H1 (cell line): Measurements from ENCODE around the gene FREM1. TPM values are rescaled to one million over a fixed set of nuclear protein-coding genes. Genes with fewer than 3 reads are reported as not detected.
A peak's percentile ranks its signal among the peaks of the same experiment; 100 is the strongest.

Experiments
- CTCF ChIA-PET: fragments of 300-600 bp; sonication (Branson Sonifier 250); formaldehyde crosslinking; loops from one replicate; lab custom pipeline; 2021; ENCODE audit not compliant: partially characterized antibody; lab: Charles Lee
- POLR2A ChIA-PET: fragments of 300-600 bp; sonication (Branson Sonifier 250); formaldehyde crosslinking; loops from one replicate; lab custom pipeline; 2021; ENCODE audit warnings: inconsistent platforms; ENCODE audit not compliant: partially characterized antibody; lab: Charles Lee
- DNase-seq, 2 experiments: peaks; one replicate each; pipeline versions ENCODE4 v3.0.0 to v3.0.0-alpha.2; 2010 to 2022; ENCODE audit warnings: low spot score in 2 of 2, low read depth in 1 of 2, mixed read lengths in 1 of 2
- FAIRE-seq: peaks from 2 replicates; lab custom pipeline; 2011; peaks lifted over from hg19 to GRCh38; lab: Jason Lieb, UNC
- H2AFZ ChIP-seq: 2 replicates; pipeline ENCODE4 v1.8.1; 2012; ENCODE audit warnings: low read length, inconsistent platforms
- H2AK5ac ChIP-seq: 2 replicates; pipeline ENCODE4 v1.6.1; 2013; ENCODE audit warnings: low read depth, low read length
- H2BK120ac ChIP-seq: replicated peaks from 2 replicates; pipeline ENCODE3; 2013; ENCODE audit warnings: low read depth, low read length, inconsistent platforms
- H2BK12ac ChIP-seq: 2 replicates; pipeline ENCODE4 v1.6.1; 2013; ENCODE audit warnings: low read depth, low read length
- H2BK15ac ChIP-seq: 2 replicates; pipeline ENCODE4 v1.6.1; 2013; ENCODE audit warnings: low read length
- H2BK20ac ChIP-seq: 2 replicates; pipeline ENCODE4 v1.6.1; 2013; ENCODE audit warnings: low read length
- H2BK5ac ChIP-seq: 2 replicates; pipeline ENCODE4 v1.6.1; 2013; ENCODE audit warnings: low read depth, low read length
- H3K14ac ChIP-seq: 2 replicates; pipeline ENCODE4 v1.6.1; 2013; ENCODE audit warnings: inconsistent platforms; ENCODE audit not compliant: insufficient read length
- H3K18ac ChIP-seq: 2 replicates; pipeline ENCODE4 v1.6.1; 2013; ENCODE audit warnings: low read length; ENCODE audit errors: extremely low read depth
- H3K23ac ChIP-seq: 2 replicates; pipeline ENCODE4 v1.6.1; 2013; ENCODE audit warnings: inconsistent platforms; ENCODE audit not compliant: insufficient read length
- H3K23me2 ChIP-seq: 2 replicates; pipeline ENCODE4 v1.6.1; 2013; ENCODE audit warnings: low read depth, low read length
- H3K27ac ChIP-seq: 2 replicates; pipeline ENCODE4 v1.6.1; 2011; ENCODE audit warnings: low read depth, low read length, inconsistent platforms
- H3K27me3 ChIP-seq, 4 experiments: replicated peaks in 1 of 4; 1 replicate in 1 of 4; 2 replicates in 3 of 4; pipeline versions ENCODE4 v1.6.1 to v1.8.1; 2011 to 2013; ENCODE audit warnings: low read length in 3 of 4, mild to moderate bottlenecking in 3 of 4, inconsistent platforms in 2 of 4, mixed read lengths in 2 of 4, moderate library complexity in 1 of 4; ENCODE audit not compliant: control insufficient read depth in 3 of 4, insufficient read depth in 3 of 4; ENCODE audit errors: extremely low read depth in 1 of 4
- H3K36me3 ChIP-seq, 4 experiments: 2 replicates each; pipeline versions ENCODE4 v1.6.1 to v1.8.1; 2011 to 2013; ENCODE audit warnings: mild to moderate bottlenecking in 4 of 4, low read length in 3 of 4, moderate library complexity in 2 of 4, control low read depth in 1 of 4, inconsistent platforms in 1 of 4; ENCODE audit not compliant: insufficient read depth in 4 of 4, control insufficient read depth in 2 of 4
- H3K4ac ChIP-seq: replicated peaks from 2 replicates; pipeline ENCODE3; 2013; ENCODE audit warnings: low read length, low read depth, mixed read lengths, inconsistent platforms; ENCODE audit not compliant: insufficient read length
- H3K4me1 ChIP-seq, 4 experiments: replicated peaks in 1 of 4; 1 replicate in 1 of 4; 2 replicates in 3 of 4; pipeline versions ENCODE4 v1.6.1 to v1.8.1; 2011 to 2013; ENCODE audit warnings: low read length in 3 of 4, inconsistent platforms in 2 of 4, mixed read lengths in 1 of 4; ENCODE audit not compliant: insufficient read depth in 4 of 4, control insufficient read depth in 3 of 4
- H3K4me2 ChIP-seq, 2 experiments: 2 replicates each; pipeline versions ENCODE4 v1.6.1 to v1.8.1; 2011 to 2013; ENCODE audit warnings: low read depth in 2 of 2, low read length in 2 of 2, control low read depth in 1 of 2, inconsistent platforms in 1 of 2, mild to moderate bottlenecking in 1 of 2; ENCODE audit not compliant: insufficient read depth in 1 of 2
- H3K4me3 ChIP-seq, 4 experiments: fragments of 200-600, 300-600 bp in 1 of 4; sonication (generic), shearing (Covaris generic), sonication (Bioruptor Twin) in 1 of 4; 2 replicates each; pipeline versions ENCODE4 v1.5.1 to v1.8.1; 2011 to 2016; ENCODE audit warnings: low read length in 4 of 4, low read depth in 3 of 4, control low read depth in 2 of 4, inconsistent platforms in 2 of 4, mild to moderate bottlenecking in 2 of 4, mixed read lengths in 1 of 4, moderate library complexity in 1 of 4; ENCODE audit not compliant: insufficient read depth in 2 of 4; ENCODE audit errors: extremely low read depth in 1 of 4
- H3K56ac ChIP-seq: replicated peaks from 2 replicates; pipeline ENCODE3; 2013; ENCODE audit warnings: low read depth, mild to moderate bottlenecking, mixed read lengths, low read length, inconsistent platforms; ENCODE audit not compliant: insufficient read length
- H3K79me1 ChIP-seq: 2 replicates; pipeline ENCODE4 v1.6.1; 2013; ENCODE audit warnings: low read depth, low read length, control low read depth
- H3K79me2 ChIP-seq, 2 experiments: 2 replicates each; pipeline versions ENCODE4 v1.6.1 to v1.8.1; 2012 to 2013; ENCODE audit warnings: low read length in 2 of 2, mild to moderate bottlenecking in 2 of 2, inconsistent platforms in 1 of 2; ENCODE audit not compliant: insufficient read depth in 2 of 2, control insufficient read depth in 1 of 2
- H3K9ac ChIP-seq, 4 experiments: replicated peaks in 1 of 4; 1 replicate in 1 of 4; 2 replicates in 3 of 4; pipeline versions ENCODE4 v1.6.1 to v1.8.1; 2011 to 2013; ENCODE audit warnings: low read depth in 3 of 4, low read length in 3 of 4, control low read depth in 2 of 4, mild to moderate bottlenecking in 2 of 4, moderate library complexity in 2 of 4, inconsistent platforms in 1 of 4; ENCODE audit errors: extremely low read depth in 1 of 4
- H3K9me3 ChIP-seq, 2 experiments: 2 replicates each; pipeline versions ENCODE4 v1.6.1 to v1.8.1; 2012 to 2013; ENCODE audit warnings: mild to moderate bottlenecking in 2 of 2, moderate library complexity in 2 of 2, control low read depth in 1 of 2, inconsistent platforms in 1 of 2, low read depth in 1 of 2, low read length in 1 of 2, mixed read lengths in 1 of 2; ENCODE audit not compliant: insufficient read depth in 2 of 2
- H4K20me1 ChIP-seq, 2 experiments: replicated peaks in 1 of 2; 2 replicates each; pipeline versions ENCODE3 to v1.8.1; 2011 to 2013; ENCODE audit warnings: inconsistent platforms in 2 of 2, low read length in 2 of 2, mild to moderate bottlenecking in 1 of 2; ENCODE audit not compliant: insufficient read depth in 2 of 2, control insufficient read depth in 1 of 2
- H4K5ac ChIP-seq: 2 replicates; pipeline ENCODE4 v1.6.1; 2013; ENCODE audit warnings: low read length, low read depth, mixed read lengths, inconsistent platforms; ENCODE audit not compliant: insufficient read length
- H4K8ac ChIP-seq: 2 replicates; pipeline ENCODE4 v1.8.0; 2013; ENCODE audit warnings: mild to moderate bottlenecking, moderate library complexity, low read length, inconsistent platforms; ENCODE audit not compliant: insufficient read depth; ENCODE audit errors: extremely low read depth
- H4K91ac ChIP-seq: replicated peaks from 2 replicates; pipeline ENCODE3; 2013; ENCODE audit warnings: low read length, mixed read lengths, inconsistent platforms; ENCODE audit not compliant: insufficient read length
- EZH2 ChIP-seq: fragments of 200-600 bp; sonication (generic); IDR thresholded peaks from 2 replicates; pipeline ENCODE4 v1.7.1; 2012; ENCODE audit warnings: low read depth, mild to moderate bottlenecking, moderate library complexity, low read length, inconsistent platforms; ENCODE audit not compliant: severe bottlenecking
- KDM1A ChIP-seq: fragments of 200-600, 300-600 bp; sonication (generic); IDR thresholded peaks from 2 replicates; pipeline ENCODE4 v1.7.1; 2016; ENCODE audit warnings: mild to moderate bottlenecking, low read length, borderline replicate concordance
- WGBS, 2 experiments: shearing (Covaris generic) in 1 of 2; methylation state at CpG; one replicate each; pipeline versions ENCODE4 v1.1.6 to v1.1.7; 2013 to 2015; ENCODE audit warnings: low lambda C conversion rate in 2 of 2, mixed read lengths in 2 of 2, inconsistent platforms in 1 of 2, low coverage in 1 of 2, missing lambda C conversion rate in 1 of 2; ENCODE audit not compliant: insufficient replicate concordance in 2 of 2, insufficient coverage in 1 of 2, insufficient read length in 1 of 2; ENCODE audit errors: extremely low coverage in 1 of 2, missing lambda C conversion rate in 1 of 2; 5-methylcytosine and 5-hydroxymethylcytosine counted together
- polyA plus RNA-seq, 7 experiments: library from polyadenylated mRNA; depleted of rRNA in 3 of 7; stranded (reverse) in 5 of 7; unstranded in 2 of 7; fragments of >200 nt in 5 of 7; fragments of 200-250 nt in 2 of 7; gene quantifications; 1 replicate in 5 of 7; 2 replicates in 1 of 7; 4 replicates in 1 of 7; pipeline versions ENCODE4 v1.2.1 to v1.2.3, GENCODE V29; 2011 to 2013; ENCODE audit warnings: missing spikeins in 2 of 7, mixed read lengths in 2 of 7
- total RNA-seq: library from RNA; stranded (reverse); fragmentation: NEBNext Ultra II Directional; extraction: Animal tissue kit (Norgen Biotek cat#: 25700); gene quantifications from 2 replicates; pipeline ENCODE4 v1.2.1, GENCODE V29; 2021

The FREM1 gene
- total and polyA plus RNA-seq, 2 of the 8 experiments (the other 6 are each of a cell fraction or from before 2014, with no cell fraction given): 2.6 to 3.1 TPM

DNA sequence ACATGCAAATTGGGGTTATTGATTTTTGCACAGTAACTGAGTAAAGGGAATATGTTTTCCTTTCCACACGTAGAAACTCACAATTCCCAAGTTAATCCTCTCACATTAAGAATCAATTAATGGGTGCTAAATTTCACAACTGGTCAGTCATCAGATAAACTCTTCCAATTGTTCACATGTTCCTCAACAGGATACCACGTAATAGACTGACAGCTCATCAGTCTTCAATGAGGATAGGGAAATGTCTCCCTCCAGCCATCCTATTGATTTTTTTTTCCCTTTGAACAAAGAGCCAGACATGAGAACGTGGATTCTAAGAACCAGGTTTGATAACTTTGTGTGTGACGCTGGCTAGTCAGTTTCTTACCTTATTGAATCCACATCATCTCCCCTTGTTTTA lies 186.9 kb downstream of the FREM1 start:
- Histone ChIP-seq H3K18ac (no peak overlapping the region), H3K9ac (no peak overlapping the region), H3K4ac (no peak overlapping the region), H2AK5ac (no peak overlapping the region), H2BK5ac (no peak overlapping the region), H4K20me1 (peaks cover 0 to 1% of the 10 kb centered on the region in 2 experiments), H3K4me3 (no peak overlapping the region), H3K27ac (no peak overlapping the region), H2BK15ac (no peak overlapping the region), H4K8ac (no peak overlapping the region), H3K36me3 (no peaks in the 10 kb centered on the region), H3K27me3 (peaks cover 35 to 73% (median 46%) of the 10 kb centered on the region in 4 experiments), H3K56ac (no peak overlapping the region), H2BK20ac (no peak overlapping the region), H4K5ac (no peak overlapping the region), H3K23ac (no peak overlapping the region), H3K4me1 (peaks cover 4 to 8% (median 6%) of the 10 kb centered on the region in 4 experiments; a peak in 6 of 7 replicates), H3K4me2 (peak overlapping the region; percentile 29 to 64; a peak in 2 of 4 replicates), H3K9me3 (no peaks in the 10 kb centered on the region), H2BK120ac (no peak overlapping the region), H2AFZ (no peak overlapping the region), H4K91ac (no peak overlapping the region), H3K14ac (no peak overlapping the region), H2BK12ac (no peak overlapping the region; the same call in 1 of the 2 replicates), H3K79me2 (no peaks in the 10 kb centered on the region), H3K79me1 (no peaks in the 10 kb centered on the region), H3K23me2 (no peaks in the 10 kb centered on the region; the same call in 1 of the 2 replicates)
- DNase-seq (no peak), FAIRE-seq (no peak)
- ChIA-PET CTCF (interaction anchor here (0.7 to 2.8 kb wide), 6 partner anchors 30 to 1779 kb away, joined by 3 to 11 read pairs (median 4); partner anchors contain the start of gene ZDHHC21), POLR2A (interaction anchor here (0.6 to 3.2 kb wide), 3 partner anchors 30 to 1824 kb away, joined by 3 to 9 read pairs (median 3); partner anchors contain the start of gene ZDHHC21)
- 22% methylated on average over 4 of the region's 4 CpGs; no CpG with 5 or more reads in 1 of the 2 experiments for WGBS, 2 experiments
- no peak for TF ChIP-seq KDM1A
- no peak for TF ChIP-seq EZH2
